H1 (cell line): Measurements from ENCODE around the gene MAP3K13. TPM values are rescaled to one million over a fixed set of nuclear protein-coding genes. Genes with fewer than 3 reads are reported as not detected.

Experiments
- CTCF ChIA-PET: fragments of 300-600 bp; sonication (Branson Sonifier 250); formaldehyde crosslinking; loops from one replicate; lab custom pipeline; 2021; ENCODE audit not compliant: partially characterized antibody; lab: Charles Lee
- POLR2A ChIA-PET: fragments of 300-600 bp; sonication (Branson Sonifier 250); formaldehyde crosslinking; loops from one replicate; lab custom pipeline; 2021; ENCODE audit warnings: inconsistent platforms; ENCODE audit not compliant: partially characterized antibody; lab: Charles Lee
- DNase-seq, 2 experiments: peaks; one replicate each; pipeline versions ENCODE4 v3.0.0 to v3.0.0-alpha.2; 2010 to 2022; ENCODE audit warnings: low spot score in 2 of 2, low read depth in 1 of 2, mixed read lengths in 1 of 2
- FAIRE-seq: peaks from 2 replicates; lab custom pipeline; 2011; peaks lifted over from hg19 to GRCh38; lab: Jason Lieb, UNC
- H2AFZ ChIP-seq: 2 replicates; pipeline ENCODE4 v1.8.1; 2012; ENCODE audit warnings: low read length, inconsistent platforms
- H2AK5ac ChIP-seq: 2 replicates; pipeline ENCODE4 v1.6.1; 2013; ENCODE audit warnings: low read depth, low read length
- H2BK120ac ChIP-seq: replicated peaks from 2 replicates; pipeline ENCODE3; 2013; ENCODE audit warnings: low read depth, low read length, inconsistent platforms
- H2BK12ac ChIP-seq: 2 replicates; pipeline ENCODE4 v1.6.1; 2013; ENCODE audit warnings: low read depth, low read length
- H2BK15ac ChIP-seq: 2 replicates; pipeline ENCODE4 v1.6.1; 2013; ENCODE audit warnings: low read length
- H2BK20ac ChIP-seq: 2 replicates; pipeline ENCODE4 v1.6.1; 2013; ENCODE audit warnings: low read length
- H2BK5ac ChIP-seq: 2 replicates; pipeline ENCODE4 v1.6.1; 2013; ENCODE audit warnings: low read depth, low read length
- H3K14ac ChIP-seq: 2 replicates; pipeline ENCODE4 v1.6.1; 2013; ENCODE audit warnings: inconsistent platforms; ENCODE audit not compliant: insufficient read length
- H3K18ac ChIP-seq: 2 replicates; pipeline ENCODE4 v1.6.1; 2013; ENCODE audit warnings: low read length; ENCODE audit errors: extremely low read depth
- H3K23ac ChIP-seq: 2 replicates; pipeline ENCODE4 v1.6.1; 2013; ENCODE audit warnings: inconsistent platforms; ENCODE audit not compliant: insufficient read length
- H3K23me2 ChIP-seq: 2 replicates; pipeline ENCODE4 v1.6.1; 2013; ENCODE audit warnings: low read depth, low read length
- H3K27ac ChIP-seq: 2 replicates; pipeline ENCODE4 v1.6.1; 2011; ENCODE audit warnings: low read depth, low read length, inconsistent platforms
- H3K27me3 ChIP-seq, 4 experiments: replicated peaks in 1 of 4; 1 replicate in 1 of 4; 2 replicates in 3 of 4; pipeline versions ENCODE4 v1.6.1 to v1.8.1; 2011 to 2013; ENCODE audit warnings: low read length in 3 of 4, mild to moderate bottlenecking in 3 of 4, inconsistent platforms in 2 of 4, mixed read lengths in 2 of 4, moderate library complexity in 1 of 4; ENCODE audit not compliant: control insufficient read depth in 3 of 4, insufficient read depth in 3 of 4; ENCODE audit errors: extremely low read depth in 1 of 4
- H3K36me3 ChIP-seq, 4 experiments: 2 replicates each; pipeline versions ENCODE4 v1.6.1 to v1.8.1; 2011 to 2013; ENCODE audit warnings: mild to moderate bottlenecking in 4 of 4, low read length in 3 of 4, moderate library complexity in 2 of 4, control low read depth in 1 of 4, inconsistent platforms in 1 of 4; ENCODE audit not compliant: insufficient read depth in 4 of 4, control insufficient read depth in 2 of 4
- H3K4ac ChIP-seq: replicated peaks from 2 replicates; pipeline ENCODE3; 2013; ENCODE audit warnings: low read length, low read depth, mixed read lengths, inconsistent platforms; ENCODE audit not compliant: insufficient read length
- H3K4me1 ChIP-seq, 4 experiments: replicated peaks in 1 of 4; 1 replicate in 1 of 4; 2 replicates in 3 of 4; pipeline versions ENCODE4 v1.6.1 to v1.8.1; 2011 to 2013; ENCODE audit warnings: low read length in 3 of 4, inconsistent platforms in 2 of 4, mixed read lengths in 1 of 4; ENCODE audit not compliant: insufficient read depth in 4 of 4, control insufficient read depth in 3 of 4
- H3K4me2 ChIP-seq, 2 experiments: 2 replicates each; pipeline versions ENCODE4 v1.6.1 to v1.8.1; 2011 to 2013; ENCODE audit warnings: low read depth in 2 of 2, low read length in 2 of 2, control low read depth in 1 of 2, inconsistent platforms in 1 of 2, mild to moderate bottlenecking in 1 of 2; ENCODE audit not compliant: insufficient read depth in 1 of 2
- H3K4me3 ChIP-seq, 4 experiments: fragments of 200-600, 300-600 bp in 1 of 4; sonication (generic), shearing (Covaris generic), sonication (Bioruptor Twin) in 1 of 4; 2 replicates each; pipeline versions ENCODE4 v1.5.1 to v1.8.1; 2011 to 2016; ENCODE audit warnings: low read length in 4 of 4, low read depth in 3 of 4, control low read depth in 2 of 4, inconsistent platforms in 2 of 4, mild to moderate bottlenecking in 2 of 4, mixed read lengths in 1 of 4, moderate library complexity in 1 of 4; ENCODE audit not compliant: insufficient read depth in 2 of 4; ENCODE audit errors: extremely low read depth in 1 of 4
- H3K56ac ChIP-seq: replicated peaks from 2 replicates; pipeline ENCODE3; 2013; ENCODE audit warnings: low read depth, mild to moderate bottlenecking, mixed read lengths, low read length, inconsistent platforms; ENCODE audit not compliant: insufficient read length
- H3K79me1 ChIP-seq: 2 replicates; pipeline ENCODE4 v1.6.1; 2013; ENCODE audit warnings: low read depth, low read length, control low read depth
- H3K79me2 ChIP-seq, 2 experiments: 2 replicates each; pipeline versions ENCODE4 v1.6.1 to v1.8.1; 2012 to 2013; ENCODE audit warnings: low read length in 2 of 2, mild to moderate bottlenecking in 2 of 2, inconsistent platforms in 1 of 2; ENCODE audit not compliant: insufficient read depth in 2 of 2, control insufficient read depth in 1 of 2
- H3K9ac ChIP-seq, 4 experiments: replicated peaks in 1 of 4; 1 replicate in 1 of 4; 2 replicates in 3 of 4; pipeline versions ENCODE4 v1.6.1 to v1.8.1; 2011 to 2013; ENCODE audit warnings: low read depth in 3 of 4, low read length in 3 of 4, control low read depth in 2 of 4, mild to moderate bottlenecking in 2 of 4, moderate library complexity in 2 of 4, inconsistent platforms in 1 of 4; ENCODE audit errors: extremely low read depth in 1 of 4
- H3K9me3 ChIP-seq, 2 experiments: 2 replicates each; pipeline versions ENCODE4 v1.6.1 to v1.8.1; 2012 to 2013; ENCODE audit warnings: mild to moderate bottlenecking in 2 of 2, moderate library complexity in 2 of 2, control low read depth in 1 of 2, inconsistent platforms in 1 of 2, low read depth in 1 of 2, low read length in 1 of 2, mixed read lengths in 1 of 2; ENCODE audit not compliant: insufficient read depth in 2 of 2
- H4K20me1 ChIP-seq, 2 experiments: replicated peaks in 1 of 2; 2 replicates each; pipeline versions ENCODE3 to v1.8.1; 2011 to 2013; ENCODE audit warnings: inconsistent platforms in 2 of 2, low read length in 2 of 2, mild to moderate bottlenecking in 1 of 2; ENCODE audit not compliant: insufficient read depth in 2 of 2, control insufficient read depth in 1 of 2
- H4K5ac ChIP-seq: 2 replicates; pipeline ENCODE4 v1.6.1; 2013; ENCODE audit warnings: low read length, low read depth, mixed read lengths, inconsistent platforms; ENCODE audit not compliant: insufficient read length
- H4K8ac ChIP-seq: 2 replicates; pipeline ENCODE4 v1.8.0; 2013; ENCODE audit warnings: mild to moderate bottlenecking, moderate library complexity, low read length, inconsistent platforms; ENCODE audit not compliant: insufficient read depth; ENCODE audit errors: extremely low read depth
- H4K91ac ChIP-seq: replicated peaks from 2 replicates; pipeline ENCODE3; 2013; ENCODE audit warnings: low read length, mixed read lengths, inconsistent platforms; ENCODE audit not compliant: insufficient read length
- BRCA1 ChIP-seq: IDR thresholded peaks from 2 replicates; pipeline ENCODE4 v1.6.1; 2012; ENCODE audit warnings: low read depth, low read length, improper control_type of control experiment
- CBX5 ChIP-seq: fragments of 300-800, 300-1000 bp; sonication (generic); IDR thresholded peaks from 2 replicates; pipeline ENCODE4 v1.7.1; 2016; ENCODE audit warnings: antibody characterized with exemption, low read length, low read depth
- HDAC6 ChIP-seq: IDR thresholded peaks from one replicate; pipeline ENCODE4 v1.7.1; 2012; ENCODE audit warnings: low read depth, mild to moderate bottlenecking, inconsistent platforms, low read length, moderate library complexity
- KDM4A ChIP-seq: IDR thresholded peaks from one replicate; pipeline ENCODE4 v1.7.1; 2012; ENCODE audit warnings: low read depth, mild to moderate bottlenecking, moderate library complexity, low read length, inconsistent platforms; ENCODE audit not compliant: severe bottlenecking
- MAX ChIP-seq: IDR thresholded peaks from 2 replicates; pipeline ENCODE4 v1.6.1; 2012; ENCODE audit warnings: inconsistent platforms
- NRF1 ChIP-seq: IDR thresholded peaks from 2 replicates; pipeline ENCODE4 v1.6.1; 2011; ENCODE audit warnings: mild to moderate bottlenecking, low read depth, low read length, improper control_type of control experiment
- SAP30 ChIP-seq: fragments of 300-600 bp; sonication (generic); IDR thresholded peaks from 2 replicates; pipeline ENCODE4 v1.7.1; 2012; ENCODE audit warnings: low read length, moderate library complexity, mild to moderate bottlenecking, inconsistent platforms; ENCODE audit not compliant: insufficient read depth, insufficient replicate concordance
- SIRT6 ChIP-seq: IDR thresholded peaks from one replicate; pipeline ENCODE4 v1.7.1; 2012; ENCODE audit warnings: low read length, inconsistent platforms
- SUZ12 ChIP-seq: fragments of 200-600 bp; sonication (generic); IDR thresholded peaks from 2 replicates; pipeline ENCODE4 v1.6.1; 2012; ENCODE audit warnings: mild to moderate bottlenecking, inconsistent platforms, low read length, moderate library complexity, mixed read lengths
- TBP ChIP-seq: IDR thresholded peaks from 2 replicates; pipeline ENCODE4 v1.6.1; 2011; ENCODE audit warnings: low read depth, low read length, improper control_type of control experiment
- WGBS, 2 experiments: shearing (Covaris generic) in 1 of 2; methylation state at CpG; one replicate each; pipeline versions ENCODE4 v1.1.6 to v1.1.7; 2013 to 2015; ENCODE audit warnings: low lambda C conversion rate in 2 of 2, mixed read lengths in 2 of 2, inconsistent platforms in 1 of 2, low coverage in 1 of 2, missing lambda C conversion rate in 1 of 2; ENCODE audit not compliant: insufficient replicate concordance in 2 of 2, insufficient coverage in 1 of 2, insufficient read length in 1 of 2; ENCODE audit errors: extremely low coverage in 1 of 2, missing lambda C conversion rate in 1 of 2; 5-methylcytosine and 5-hydroxymethylcytosine counted together
- polyA plus RNA-seq, 7 experiments: library from polyadenylated mRNA; depleted of rRNA in 3 of 7; stranded (reverse) in 5 of 7; unstranded in 2 of 7; fragments of >200 nt in 5 of 7; fragments of 200-250 nt in 2 of 7; gene quantifications; 1 replicate in 5 of 7; 2 replicates in 1 of 7; 4 replicates in 1 of 7; pipeline versions ENCODE4 v1.2.1 to v1.2.3, GENCODE V29; 2011 to 2013; ENCODE audit warnings: missing spikeins in 2 of 7, mixed read lengths in 2 of 7
- total RNA-seq: library from RNA; stranded (reverse); fragmentation: NEBNext Ultra II Directional; extraction: Animal tissue kit (Norgen Biotek cat#: 25700); gene quantifications from 2 replicates; pipeline ENCODE4 v1.2.1, GENCODE V29; 2021

The MAP3K13 gene
- total and polyA plus RNA-seq, 2 of the 8 experiments (the other 6 are each of a cell fraction or from before 2014, with no cell fraction given), result 6.8 to 17.9 TPM

- H2BK12ac ChIP-seq, result no peak overlapping the region
- FAIRE-seq, result no peak
Observed at GRCh38 chr3:185511711-185512110, 148.8 kb downstream of the MAP3K13 start.

More at GRCh38 chr3:185511711-185512110, 148.8 kb downstream of the MAP3K13 start:
- H3K79me2 ChIP-seq, result no peaks in the 10 kb centered on the region
- H3K36me3 ChIP-seq, result no peaks in the 10 kb centered on the region
- H3K4me3 ChIP-seq, result no peak overlapping the region
- no peak overlapping the region for H3K27ac ChIP-seq
- H3K14ac ChIP-seq, result no peak overlapping the region
- H3K9me3 ChIP-seq, result no peaks in the 10 kb centered on the region
- H4K91ac ChIP-seq, result no peak overlapping the region
- ChIA-PET POLR2A (no interaction called here), CTCF (interaction anchor here (1.1 to 1.8 kb wide), 3 partner anchors 9 to 51 kb away, joined by 3 read pairs; no protein-coding TSS in a partner anchor)
- H2BK15ac ChIP-seq, result no peak overlapping the region
- TF ChIP-seq KDM4A (no peak), TBP (no peak), SIRT6 (no peak), SUZ12 (no peak), SAP30 (no peak), NRF1 (no peak), HDAC6 (no peak), CBX5 (no peak), MAX (no peak), BRCA1 (no peak)
- H2AFZ ChIP-seq, result no peak overlapping the region
- H3K23me2 ChIP-seq, result no peaks in the 10 kb centered on the region; the same call in 1 of the 2 replicates
- H3K27me3 ChIP-seq, result no peaks in the 10 kb centered on the region
- no peak for DNase-seq
- no peaks in the 10 kb centered on the region for H3K4me1 ChIP-seq
- no peak overlapping the region for H3K4me2 ChIP-seq
- H2BK120ac ChIP-seq, result no peak overlapping the region
- H3K18ac ChIP-seq, result no peak overlapping the region
- no peak overlapping the region for H4K8ac ChIP-seq
- H2BK5ac ChIP-seq, result no peak overlapping the region
- no peak overlapping the region for H2AK5ac ChIP-seq
- no peak overlapping the region for H3K56ac ChIP-seq
- H3K9ac ChIP-seq, result no peak overlapping the region
- H4K5ac ChIP-seq, result no peak overlapping the region
- no peak overlapping the region for H3K4ac ChIP-seq
- WGBS, 2 experiments, result 84% methylated on average over 4 of the region's 4 CpGs; no CpG with 5 or more reads in 1 of the 2 experiments
- no peaks in the 10 kb centered on the region; the same call in 1 of the 2 replicates for H3K79me1 ChIP-seq
- no peaks in the 10 kb centered on the region for H4K20me1 ChIP-seq
- H2BK20ac ChIP-seq, result no peak overlapping the region
- no peak overlapping the region for H3K23ac ChIP-seq
